ENCODE data around the gene KBTBD12. TPM values are rescaled to one million over a fixed set of nuclear protein-coding genes. Genes with fewer than 3 reads are reported as not detected.

KBTBD12 gene
- total RNA-seq, 1 donor from 2014 or later = 0.08 TPM

GRCh38 chr3:127964053-127964452, 49.0 kb downstream of the KBTBD12 start:
- Histone ChIP-seq H3K4me3 (ENCODE audit: low read depth, low read length) (no peak overlapping the region), H3K27me3 (ENCODE audit: control insufficient read depth, insufficient read depth, low read length) (no peaks in the 10 kb centered on the region), H3K36me3 (ENCODE audit: control insufficient read depth, insufficient read depth, low read length) (no peaks in the 10 kb centered on the region)
- no peak for DNase-seq (ENCODE audit: low read depth)
- TF ChIP-seq CTCF (IDR thresholded peaks at IDR 0.05; ENCODE audit: insufficient read depth, low read length, poor library complexity, severe bottlenecking) = no peak

GRCh38 chr3:127964816-127965215, 49.8 kb downstream of the KBTBD12 start:
- no peak overlapping the region for H3K4me3 ChIP-seq (ENCODE audit: low read depth, low read length)
- no peaks in the 10 kb centered on the region for H3K27me3 ChIP-seq (ENCODE audit: control insufficient read depth, insufficient read depth, low read length)
- H3K36me3 ChIP-seq (ENCODE audit: control insufficient read depth, insufficient read depth, low read length) = no peaks in the 10 kb centered on the region
- TF ChIP-seq CTCF (IDR thresholded peaks at IDR 0.05; ENCODE audit: insufficient read depth, low read length, poor library complexity, severe bottlenecking) = no peak
- DNase-seq (ENCODE audit: low read depth) = no peak

GRCh38 chr3:127967316-127967715, 52.3 kb downstream of the KBTBD12 start:
- H3K27me3 ChIP-seq (ENCODE audit: control insufficient read depth, insufficient read depth, low read length) = no peaks in the 10 kb centered on the region
- no peak for TF ChIP-seq CTCF (IDR thresholded peaks at IDR 0.05; ENCODE audit: insufficient read depth, low read length, poor library complexity, severe bottlenecking)

GRCh38 chr3:127970966-127971592, 56.0 kb downstream of the KBTBD12 start:
- DNase-seq (ENCODE audit: low read depth) = peak; percentile 10
- Histone ChIP-seq H3K4me3 (ENCODE audit: low read depth, low read length) (no peak overlapping the region), H3K36me3 (ENCODE audit: control insufficient read depth, insufficient read depth, low read length) (no peaks in the 10 kb centered on the region), H3K27me3 (ENCODE audit: control insufficient read depth, insufficient read depth, low read length) (no peaks in the 10 kb centered on the region)
- TF ChIP-seq CTCF (IDR thresholded peaks at IDR 0.05; ENCODE audit: insufficient read depth, low read length, poor library complexity, severe bottlenecking) = peak; percentile 80

More at GRCh38 chr3:127967316-127967715, 52.3 kb downstream of the KBTBD12 start:
- no peak for DNase-seq (ENCODE audit: low read depth)
- no peaks in the 10 kb centered on the region for H3K36me3 ChIP-seq (ENCODE audit: control insufficient read depth, insufficient read depth, low read length)
- no peak overlapping the region for H3K4me3 ChIP-seq (ENCODE audit: low read depth, low read length)

GRCh38 chr3:127974226-127974625, 59.2 kb downstream of the KBTBD12 start:
- Histone ChIP-seq H3K36me3 (ENCODE audit: control insufficient read depth, insufficient read depth, low read length) (no peaks in the 10 kb centered on the region), H3K4me3 (ENCODE audit: low read depth, low read length) (no peak overlapping the region), H3K27me3 (ENCODE audit: control insufficient read depth, insufficient read depth, low read length) (no peaks in the 10 kb centered on the region)
- no peak for TF ChIP-seq CTCF (IDR thresholded peaks at IDR 0.05; ENCODE audit: insufficient read depth, low read length, poor library complexity, severe bottlenecking)
- no peak for DNase-seq (ENCODE audit: low read depth)

Measured in kidney epithelial cell (primary cell).